Endodermal cell (in vitro differentiated cells): ENCODE measurements around the gene ARHGAP12. TPM values are rescaled to one million over a fixed set of nuclear protein-coding genes. Genes with fewer than 3 reads are reported as not detected.

Experiments
- DNase-seq: peaks from one replicate; pipeline ENCODE4 v3.0.0-alpha.2; 2017
- H3K27ac ChIP-seq: 2 replicates; pipeline ENCODE4 v1.5.1; 2013; ENCODE audit warnings: mild to moderate bottlenecking, low read depth, low read length, moderate library complexity
- H3K27me3 ChIP-seq: 2 replicates; pipeline ENCODE4 v1.6.1; 2013; ENCODE audit warnings: mild to moderate bottlenecking, low read length, moderate library complexity; ENCODE audit not compliant: insufficient read depth, control insufficient read depth, poor library complexity, severe bottlenecking
- H3K36me3 ChIP-seq: 2 replicates; pipeline ENCODE4 v1.7.0; 2013; ENCODE audit warnings: mild to moderate bottlenecking, low read length, moderate library complexity; ENCODE audit not compliant: control insufficient read depth, insufficient read depth
- H3K4me1 ChIP-seq: one replicate; pipeline ENCODE4 v1.7.0; 2013; ENCODE audit warnings: low read length; ENCODE audit not compliant: control insufficient read depth, insufficient read depth
- H3K4me3 ChIP-seq: 2 replicates; pipeline ENCODE4 v1.5.1; 2013; ENCODE audit warnings: mild to moderate bottlenecking, low read length, moderate library complexity
- H3K9ac ChIP-seq: 2 replicates; pipeline ENCODE4 v1.6.1; 2013; ENCODE audit warnings: mild to moderate bottlenecking, low read length, moderate library complexity; ENCODE audit not compliant: poor library complexity, severe bottlenecking; ENCODE audit errors: extremely low read depth
- H3K9me3 ChIP-seq: 2 replicates; pipeline ENCODE4 v1.6.1; 2013; ENCODE audit warnings: mild to moderate bottlenecking, low read length, moderate library complexity; ENCODE audit not compliant: control insufficient read depth
- H3K27ac Mint-ChIP-seq: 2 replicates; pipeline ENCODE4 v1.8.0; 2020; ENCODE audit warnings: mixed read lengths
- H3K27me3 Mint-ChIP-seq: 2 replicates; pipeline ENCODE4 v1.8.0; 2021; ENCODE audit warnings: mild to moderate bottlenecking, mixed read lengths; ENCODE audit not compliant: insufficient read depth
- H3K36me3 Mint-ChIP-seq: 2 replicates; pipeline ENCODE4 v1.8.0; 2020; ENCODE audit warnings: low read depth, mixed read lengths
- H3K4me1 Mint-ChIP-seq: 2 replicates; pipeline ENCODE4 v1.8.0; 2020; ENCODE audit warnings: mixed read lengths
- H3K4me3 Mint-ChIP-seq: 2 replicates; pipeline ENCODE4 v1.8.0; 2020; ENCODE audit warnings: mild to moderate bottlenecking, moderate library complexity, mixed read lengths
- H3K9me3 Mint-ChIP-seq: 2 replicates; pipeline ENCODE4 v1.8.0; 2020; ENCODE audit warnings: mild to moderate bottlenecking, mixed read lengths
- WGBS, 2 experiments: methylation state at CpG; one replicate each; pipeline versions ENCODE4 v1.1.5 to v1.1.7; 2013; ENCODE audit warnings: missing lambda C conversion rate in 2 of 2, mixed read lengths in 1 of 2; ENCODE audit not compliant: insufficient coverage in 1 of 2, insufficient read length in 1 of 2; 5-methylcytosine and 5-hydroxymethylcytosine counted together
- total RNA-seq, 2 donors: library from RNA; stranded (reverse); fragmentation: NEBNext Ultra II Directional in 1 of 2; extraction: Animal tissue kit (Norgen Biotek cat#: 25700) in 1 of 2; gene quantifications; 2 replicates in 1 of 2; 3 replicates in 1 of 2; pipeline ENCODE4 v1.2.1, GENCODE V29; 2021
- TF ChIP-seq, protein P1 (sequence below): fragments of 200-600 bp; sonication (generic); conservative IDR thresholded peaks from 2 replicates; pipeline ENCODE4 v1.5.0; 2021; ENCODE audit warnings: antibody characterized with exemption, mild to moderate bottlenecking

Gene ARHGAP12
- total RNA-seq, 2 donors from 2014 or later = 49.6 to 49.8 TPM

DNA sequence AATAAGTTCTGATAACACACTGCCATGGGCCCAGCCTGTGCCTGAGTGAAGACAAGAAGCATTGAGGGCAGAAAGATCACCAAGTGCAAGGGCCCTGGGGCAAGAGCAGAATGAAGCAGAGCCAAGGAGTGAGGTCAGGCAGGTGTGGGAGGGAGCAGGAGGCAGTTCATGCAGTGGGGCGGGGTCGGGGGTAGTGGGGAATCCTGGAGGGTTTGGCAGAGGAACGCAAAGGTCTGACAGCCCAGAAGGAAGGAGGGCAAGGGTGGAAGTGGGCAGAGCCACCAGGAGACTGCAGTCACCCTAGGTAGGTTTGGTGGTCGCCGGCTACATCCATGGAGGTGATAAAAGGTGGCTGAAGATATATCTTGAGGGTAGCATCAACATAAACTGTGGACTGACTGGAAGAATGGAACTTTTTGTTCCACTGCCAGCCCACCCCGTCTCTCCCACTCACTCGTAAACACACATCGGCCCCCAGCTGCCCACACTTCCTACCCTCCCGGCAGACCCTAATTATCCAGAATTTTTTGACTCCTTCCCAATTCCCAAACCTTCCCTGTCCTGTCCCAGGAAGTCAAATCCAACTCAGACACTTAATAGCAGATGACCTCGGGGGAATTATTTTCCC is 172.4 kb downstream of the ARHGAP12 start:
- no peaks in the 10 kb centered on the region for H3K36me3 ChIP-seq
- Mint-ChIP-seq H3K27me3 (no peaks in the 10 kb centered on the region), H3K4me1 (peaks cover 50% of the 10 kb centered on the region), H3K4me3 (no peak overlapping the region), H3K27ac (no peak overlapping the region), H3K36me3 (no peaks in the 10 kb centered on the region), H3K9me3 (no peaks in the 10 kb centered on the region)
- no peaks in the 10 kb centered on the region for H3K9me3 ChIP-seq
- DNase-seq = peak; percentile 62
- TF ChIP-seq, protein P1, sequence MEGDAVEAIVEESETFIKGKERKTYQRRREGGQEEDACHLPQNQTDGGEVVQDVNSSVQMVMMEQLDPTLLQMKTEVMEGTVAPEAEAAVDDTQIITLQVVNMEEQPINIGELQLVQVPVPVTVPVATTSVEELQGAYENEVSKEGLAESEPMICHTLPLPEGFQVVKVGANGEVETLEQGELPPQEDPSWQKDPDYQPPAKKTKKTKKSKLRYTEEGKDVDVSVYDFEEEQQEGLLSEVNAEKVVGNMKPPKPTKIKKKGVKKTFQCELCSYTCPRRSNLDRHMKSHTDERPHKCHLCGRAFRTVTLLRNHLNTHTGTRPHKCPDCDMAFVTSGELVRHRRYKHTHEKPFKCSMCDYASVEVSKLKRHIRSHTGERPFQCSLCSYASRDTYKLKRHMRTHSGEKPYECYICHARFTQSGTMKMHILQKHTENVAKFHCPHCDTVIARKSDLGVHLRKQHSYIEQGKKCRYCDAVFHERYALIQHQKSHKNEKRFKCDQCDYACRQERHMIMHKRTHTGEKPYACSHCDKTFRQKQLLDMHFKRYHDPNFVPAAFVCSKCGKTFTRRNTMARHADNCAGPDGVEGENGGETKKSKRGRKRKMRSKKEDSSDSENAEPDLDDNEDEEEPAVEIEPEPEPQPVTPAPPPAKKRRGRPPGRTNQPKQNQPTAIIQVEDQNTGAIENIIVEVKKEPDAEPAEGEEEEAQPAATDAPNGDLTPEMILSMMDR = no peak
- H3K9ac ChIP-seq = no peak overlapping the region
- peaks cover 8% of the 10 kb centered on the region for H3K4me1 ChIP-seq
- WGBS, 2 experiments = 82 to 83% methylated on average over 8 to 10 of the region's 10 CpGs
- no peak overlapping the region for H3K4me3 ChIP-seq
- no peaks in the 10 kb centered on the region for H3K27me3 ChIP-seq
- no peak overlapping the region for H3K27ac ChIP-seq

Other genes with a start within 250 kb of the ARHGAP12 start
- 100 to 1,000 TPM in 1 of 2 donors, 10 to 100 TPM in 1; 90.8 to 104 TPM for gene KIF5B, start 127.6 kb upstream of the ARHGAP12 start, total RNA-seq